Skin epidermis (tissue), 12 donors: ENCODE results near the gene FOLR1.

Source experiments
- H3K27ac ChIP-seq, 21 experiments: fragments of 200-600 bp; sonication (generic) in 11 of 21; one replicate each; pipeline ENCODE4 v1.5.0; 2020; ENCODE audit warnings: mild to moderate bottlenecking in 3 of 21, inconsistent platforms in 2 of 21, moderate library complexity in 2 of 21
- H3K4me3 ChIP-seq, 7 experiments: fragments of 200-600 bp; sonication (generic) in 2 of 7; one replicate each; pipeline ENCODE4 v1.5.0; 2020; ENCODE audit warnings: inconsistent platforms in 2 of 7, mild to moderate bottlenecking in 2 of 7, moderate library complexity in 1 of 7

The FOLR1 gene

DNA sequence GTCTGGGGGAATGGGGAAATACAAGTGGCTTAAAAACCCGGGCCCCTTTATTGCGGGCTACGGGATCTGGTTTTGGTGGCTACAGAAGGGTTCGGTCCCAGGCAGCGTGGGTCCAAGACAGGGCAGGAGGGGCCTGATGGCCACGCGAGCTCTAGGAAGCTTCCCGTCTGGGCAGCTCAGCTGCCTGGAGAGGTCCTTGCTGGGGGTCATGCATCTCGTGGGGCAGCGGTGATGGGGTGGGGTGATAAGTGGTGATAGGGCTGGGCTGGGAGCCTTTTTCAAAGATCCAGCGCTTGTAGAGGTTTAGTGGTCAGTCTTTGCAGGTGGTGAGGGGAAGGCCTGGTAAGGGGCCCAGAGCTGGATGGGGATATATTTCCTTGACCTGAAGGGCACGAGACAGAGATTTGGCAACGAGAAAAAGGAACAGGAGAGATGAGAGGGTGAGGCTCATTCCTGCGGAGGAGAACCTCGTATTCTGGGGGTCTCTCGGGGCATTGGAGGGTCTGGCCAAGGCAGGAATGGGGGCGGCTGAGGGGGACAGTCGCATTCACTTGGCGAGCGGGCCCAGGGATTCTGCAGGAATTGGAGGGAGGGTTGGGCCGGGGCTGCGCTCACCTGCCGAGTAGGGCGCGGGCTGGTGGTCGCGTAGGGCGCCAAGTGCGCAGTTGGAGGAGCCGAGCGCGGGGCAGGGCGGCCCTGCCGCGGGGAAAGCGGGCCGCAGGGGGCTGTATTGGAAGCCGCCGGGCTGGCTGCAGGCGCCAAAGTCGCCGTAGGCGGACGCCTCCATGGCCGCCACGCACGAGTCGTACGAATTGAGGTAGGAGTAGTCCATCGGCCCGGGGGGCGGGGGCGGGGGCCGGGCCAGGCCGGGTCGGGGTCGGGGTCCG lies 51.5 kb downstream of the FOLR1 start:
- no peak overlapping the region for H3K27ac ChIP-seq
- peak overlapping the region in 2 of 7 experiments; percentile 12 for H3K4me3 ChIP-seq

DNA sequence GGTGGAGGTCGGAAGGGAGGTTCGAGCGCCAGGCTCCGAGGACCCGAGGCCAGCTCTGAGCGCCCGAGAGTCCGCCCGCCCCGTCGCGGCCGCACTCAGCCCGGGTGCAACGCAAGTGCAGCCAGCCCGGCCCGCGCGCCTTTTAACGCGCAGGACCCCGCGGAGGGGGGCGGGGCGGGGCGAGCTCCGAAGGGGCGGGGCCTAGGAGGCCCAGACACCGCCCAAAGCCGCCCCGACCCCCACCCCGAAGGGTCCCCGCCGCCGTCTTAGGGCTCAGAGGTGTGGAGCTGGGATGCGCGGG lies 52.1 kb downstream of the FOLR1 start, which contains the start of gene PHOX2A:
PHOX2A (minus strand) TSS at position 117 of the 301 bp plus-strand sequence. CDS start 172 bp downstream, outside the sequence.
- Histone ChIP-seq H3K4me3 (peak within 1 kb of the TSS in 2 of 7 experiments; percentile 12), H3K27ac (no peak within 1 kb of the TSS)

DNA sequence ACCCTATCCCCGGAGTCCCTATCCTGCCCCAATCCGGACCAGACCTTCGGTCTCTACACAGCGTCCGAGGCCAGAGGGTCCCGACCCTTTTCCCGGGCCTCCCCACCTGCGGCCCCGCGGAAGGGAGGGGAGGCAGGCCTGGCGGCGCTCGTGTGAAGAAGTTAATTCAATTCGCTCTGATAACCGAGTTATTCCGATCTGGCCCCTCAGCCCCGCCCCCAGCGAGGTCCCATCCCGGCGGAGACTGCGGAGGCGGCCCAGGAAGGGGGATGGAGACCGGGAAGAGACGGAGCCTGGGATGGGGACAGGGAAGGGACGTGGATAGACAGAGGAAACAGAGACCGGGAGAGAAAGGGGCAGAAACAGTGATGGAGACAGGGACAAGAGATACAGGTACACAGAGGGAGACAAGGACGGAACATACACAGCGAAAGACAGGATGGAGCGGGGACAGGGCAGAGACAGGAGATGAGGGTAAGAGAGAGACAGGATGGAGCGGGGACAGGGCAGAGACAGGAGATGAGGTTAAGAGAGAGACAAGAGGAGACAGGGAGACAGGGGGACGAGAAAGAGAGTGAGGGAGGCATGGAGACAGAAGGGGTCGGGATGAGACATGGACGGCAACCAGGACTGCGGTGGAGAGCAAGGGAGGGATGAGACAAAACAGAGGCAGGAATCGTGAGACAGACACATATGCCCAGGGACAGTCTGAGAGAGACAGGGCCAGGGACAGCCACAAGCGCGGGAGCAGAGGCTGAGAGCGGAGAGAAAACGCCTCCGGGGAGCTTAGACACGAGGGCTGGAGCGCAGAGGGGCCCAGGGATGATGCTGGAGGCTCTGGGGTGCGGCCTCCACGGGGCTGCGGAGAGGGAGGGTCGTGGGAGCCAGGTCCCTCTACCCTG lies 52.7 kb downstream of the FOLR1 start:
- H3K4me3 ChIP-seq, result peak overlapping the region in 2 of 7 experiments; percentile 12

DNA sequence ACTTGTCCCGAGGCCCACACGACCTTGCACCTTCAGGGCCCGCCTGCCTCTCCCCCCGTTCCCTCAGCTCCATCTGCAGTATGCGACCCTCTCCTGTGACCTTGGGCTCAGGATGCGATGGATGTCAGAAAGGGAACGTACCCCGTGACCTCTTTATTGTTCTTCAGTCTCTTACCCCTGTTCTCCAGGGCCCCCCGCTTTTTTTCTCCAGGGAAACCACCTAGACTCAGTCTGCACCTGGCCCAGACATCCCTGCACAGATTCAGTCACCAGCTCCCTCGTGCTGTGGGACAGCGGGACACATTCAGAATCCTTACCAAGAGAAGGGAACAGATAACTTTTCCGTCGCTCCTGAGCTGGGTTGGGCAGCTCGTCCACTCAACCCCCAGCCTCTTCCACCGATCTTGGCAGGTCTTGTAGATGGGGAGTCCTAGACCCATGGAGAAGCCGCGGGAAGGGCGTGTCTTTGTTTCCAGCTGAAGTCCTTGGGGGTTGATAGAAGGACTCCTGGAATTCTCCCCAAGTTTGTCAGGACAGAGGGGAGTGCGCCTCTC lies 53.4 kb downstream of the FOLR1 start:
- no peak overlapping the region for H3K4me3 ChIP-seq
- no peak overlapping the region for H3K27ac ChIP-seq

More for the DNA sequence above, 52.7 kb downstream of the FOLR1 start:
- no peak overlapping the region for H3K27ac ChIP-seq
